ENCODE data around the gene ST6GALNAC2. TPM values are rescaled to one million over a fixed set of nuclear protein-coding genes. Genes with fewer than 3 reads are reported as not detected.

Gene ST6GALNAC2
- total and polyA plus RNA-seq, 10 of the 15 experiments (the other 5 are each of a cell fraction or from before 2014, with no cell fraction given), result 0.08 to 0.41 (median 0.23) TPM; not detected in 6

DNA sequence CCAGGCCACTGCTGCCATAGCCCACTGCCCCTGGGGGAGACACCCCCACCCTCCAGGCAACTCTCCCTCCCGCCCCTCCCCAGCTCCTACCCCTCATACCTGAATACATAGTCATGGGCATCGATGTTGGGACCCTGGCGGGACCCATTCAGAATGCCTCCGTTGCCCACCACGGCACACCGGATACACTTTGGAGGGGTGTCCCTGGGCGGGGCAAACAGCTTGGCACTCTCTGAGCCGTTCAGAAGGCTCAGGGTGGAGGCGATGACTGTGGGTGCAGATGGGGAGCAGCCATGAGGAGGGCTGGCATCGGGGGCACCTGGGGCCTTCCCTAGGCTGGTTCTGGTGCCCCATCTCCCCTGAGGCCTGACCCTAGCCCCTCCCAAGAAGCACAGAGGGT is 12.6 kb downstream of the ST6GALNAC2 start:
- ChIA-PET RAD21 (ENCODE audit: unreplicated experiment) (no interaction called here), POLR2A (no interaction called here), SMC1A (ENCODE audit: uncharacterized antibody, unreplicated experiment) (no interaction called here), CTCF (no interaction called here)
- DNase-seq (ENCODE audit: low read depth, low spot score) (no peak), ATAC-seq (no peak), FAIRE-seq (no peak)
- TF ChIP-seq, protein P1, sequence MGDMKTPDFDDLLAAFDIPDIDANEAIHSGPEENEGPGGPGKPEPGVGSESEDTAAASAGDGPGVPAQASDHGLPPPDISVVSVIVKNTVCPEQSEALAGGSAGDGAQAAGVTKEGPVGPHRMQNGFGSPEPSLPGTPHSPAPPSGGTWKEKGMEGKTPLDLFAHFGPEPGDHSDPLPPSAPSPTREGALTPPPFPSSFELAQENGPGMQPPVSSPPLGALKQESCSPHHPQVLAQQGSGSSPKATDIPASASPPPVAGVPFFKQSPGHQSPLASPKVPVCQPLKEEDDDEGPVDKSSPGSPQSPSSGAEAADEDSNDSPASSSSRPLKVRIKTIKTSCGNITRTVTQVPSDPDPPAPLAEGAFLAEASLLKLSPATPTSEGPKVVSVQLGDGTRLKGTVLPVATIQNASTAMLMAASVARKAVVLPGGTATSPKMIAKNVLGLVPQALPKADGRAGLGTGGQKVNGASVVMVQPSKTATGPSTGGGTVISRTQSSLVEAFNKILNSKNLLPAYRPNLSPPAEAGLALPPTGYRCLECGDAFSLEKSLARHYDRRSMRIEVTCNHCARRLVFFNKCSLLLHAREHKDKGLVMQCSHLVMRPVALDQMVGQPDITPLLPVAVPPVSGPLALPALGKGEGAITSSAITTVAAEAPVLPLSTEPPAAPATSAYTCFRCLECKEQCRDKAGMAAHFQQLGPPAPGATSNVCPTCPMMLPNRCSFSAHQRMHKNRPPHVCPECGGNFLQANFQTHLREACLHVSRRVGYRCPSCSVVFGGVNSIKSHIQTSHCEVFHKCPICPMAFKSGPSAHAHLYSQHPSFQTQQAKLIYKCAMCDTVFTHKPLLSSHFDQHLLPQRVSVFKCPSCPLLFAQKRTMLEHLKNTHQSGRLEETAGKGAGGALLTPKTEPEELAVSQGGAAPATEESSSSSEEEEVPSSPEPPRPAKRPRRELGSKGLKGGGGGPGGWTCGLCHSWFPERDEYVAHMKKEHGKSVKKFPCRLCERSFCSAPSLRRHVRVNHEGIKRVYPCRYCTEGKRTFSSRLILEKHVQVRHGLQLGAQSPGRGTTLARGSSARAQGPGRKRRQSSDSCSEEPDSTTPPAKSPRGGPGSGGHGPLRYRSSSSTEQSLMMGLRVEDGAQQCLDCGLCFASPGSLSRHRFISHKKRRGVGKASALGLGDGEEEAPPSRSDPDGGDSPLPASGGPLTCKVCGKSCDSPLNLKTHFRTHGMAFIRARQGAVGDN (IDR thresholded peaks at IDR 0.05), result no peak
- TF ChIP-seq, protein P2, sequence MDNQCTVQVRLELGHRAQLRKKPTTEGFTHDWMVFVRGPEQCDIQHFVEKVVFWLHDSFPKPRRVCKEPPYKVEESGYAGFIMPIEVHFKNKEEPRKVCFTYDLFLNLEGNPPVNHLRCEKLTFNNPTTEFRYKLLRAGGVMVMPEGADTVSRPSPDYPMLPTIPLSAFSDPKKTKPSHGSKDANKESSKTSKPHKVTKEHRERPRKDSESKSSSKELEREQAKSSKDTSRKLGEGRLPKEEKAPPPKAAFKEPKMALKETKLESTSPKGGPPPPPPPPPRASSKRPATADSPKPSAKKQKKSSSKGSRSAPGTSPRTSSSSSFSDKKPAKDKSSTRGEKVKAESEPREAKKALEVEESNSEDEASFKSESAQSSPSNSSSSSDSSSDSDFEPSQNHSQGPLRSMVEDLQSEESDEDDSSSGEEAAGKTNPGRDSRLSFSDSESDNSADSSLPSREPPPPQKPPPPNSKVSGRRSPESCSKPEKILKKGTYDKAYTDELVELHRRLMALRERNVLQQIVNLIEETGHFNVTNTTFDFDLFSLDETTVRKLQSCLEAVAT (IDR thresholded peaks at IDR 0.05), result no peak
- TF ChIP-seq DPF2 (IDR thresholded peaks at IDR 0.05), result no peak
- TF ChIP-seq ETV6 (conservative IDR thresholded peaks at IDR 0.05 in 1 of 2, IDR thresholded peaks at IDR 0.05 in 1 of 2; ENCODE audit: borderline replicate concordance in 1 of 2, low read depth in 1 of 2), result no peak
- no peak for TF ChIP-seq GABPA (IDR thresholded peaks at IDR 0.05; ENCODE audit: low read depth)
- TF ChIP-seq NBN (IDR thresholded peaks at IDR 0.05), result no peak
- TF ChIP-seq MYB (IDR thresholded peaks at IDR 0.05; ENCODE audit: borderline replicate concordance, low read depth, low read length), result no peak
- TF ChIP-seq RFX5 (IDR thresholded peaks at IDR 0.05; ENCODE audit: low read depth, low read length), result no peak
- TF ChIP-seq, protein P3, sequence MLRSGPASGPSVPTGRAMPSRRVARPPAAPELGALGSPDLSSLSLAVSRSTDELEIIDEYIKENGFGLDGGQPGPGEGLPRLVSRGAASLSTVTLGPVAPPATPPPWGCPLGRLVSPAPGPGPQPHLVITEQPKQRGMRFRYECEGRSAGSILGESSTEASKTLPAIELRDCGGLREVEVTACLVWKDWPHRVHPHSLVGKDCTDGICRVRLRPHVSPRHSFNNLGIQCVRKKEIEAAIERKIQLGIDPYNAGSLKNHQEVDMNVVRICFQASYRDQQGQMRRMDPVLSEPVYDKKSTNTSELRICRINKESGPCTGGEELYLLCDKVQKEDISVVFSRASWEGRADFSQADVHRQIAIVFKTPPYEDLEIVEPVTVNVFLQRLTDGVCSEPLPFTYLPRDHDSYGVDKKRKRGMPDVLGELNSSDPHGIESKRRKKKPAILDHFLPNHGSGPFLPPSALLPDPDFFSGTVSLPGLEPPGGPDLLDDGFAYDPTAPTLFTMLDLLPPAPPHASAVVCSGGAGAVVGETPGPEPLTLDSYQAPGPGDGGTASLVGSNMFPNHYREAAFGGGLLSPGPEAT (IDR thresholded peaks at IDR 0.05; ENCODE audit: low read depth), result no peak
- TF ChIP-seq, protein P4, sequence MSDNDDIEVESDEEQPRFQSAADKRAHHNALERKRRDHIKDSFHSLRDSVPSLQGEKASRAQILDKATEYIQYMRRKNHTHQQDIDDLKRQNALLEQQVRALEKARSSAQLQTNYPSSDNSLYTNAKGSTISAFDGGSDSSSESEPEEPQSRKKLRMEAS (IDR thresholded peaks at IDR 0.05; ENCODE audit: low read depth, low read length), result no peak
- TF ChIP-seq CREB1 (IDR thresholded peaks at IDR 0.05; ENCODE audit: low read depth), result no peak
- TF ChIP-seq FOXM1 (IDR thresholded peaks at IDR 0.05; ENCODE audit: low read depth, low read length), result no peak
- H3K27ac ChIP-seq (ENCODE audit: control insufficient read depth, insufficient read depth), result no peak overlapping the region
- in situ Hi-C loops (cut with MboI), result no loop called here
- H4K20me1 ChIP-seq (ENCODE audit: control insufficient read depth, insufficient read depth), result no peaks in the 10 kb centered on the region
- no peak overlapping the region for H2AFZ ChIP-seq (ENCODE audit: control insufficient read depth, low read depth, low read length)
- 75% methylated on average over 10 of the region's 10 CpGs for WGBS (ENCODE audit: insufficient coverage, insufficient replicate concordance, low lambda C conversion rate, missing lambda C conversion rate)
- no peak overlapping the region for H3K9ac ChIP-seq (ENCODE audit: control insufficient read depth, insufficient read depth, low read length)
- H3K9me3 ChIP-seq (replicated peaks; ENCODE audit: control insufficient read depth, insufficient read depth, low read length), result no peaks in the 10 kb centered on the region
- H3K79me2 ChIP-seq (ENCODE audit: control insufficient read depth, insufficient read depth, low read length), result no peaks in the 10 kb centered on the region
- H3K4me3 ChIP-seq, result no peak overlapping the region
- intact Hi-C loops (cut with micrococcal nuclease; ENCODE audit: unreplicated experiment), result no loop called here
- H3K4me2 ChIP-seq (ENCODE audit: control insufficient read depth, insufficient read depth), result no peak overlapping the region
- H3K27me3 ChIP-seq (replicated peaks in 1 of 2; ENCODE audit: control insufficient read depth in 2 of 2, insufficient read depth in 2 of 2, low read length in 1 of 2), result no peaks in the 10 kb centered on the region
- no peaks in the 10 kb centered on the region for H3K36me3 ChIP-seq (ENCODE audit: control insufficient read depth in 2 of 2, insufficient read depth in 2 of 2, low read length in 1 of 2)
- no TSS peak for BruUV-seq (replicated peaks)
- no peaks in the 10 kb centered on the region for H3K4me1 ChIP-seq (ENCODE audit: control insufficient read depth, insufficient read depth, low read length)

Measured in GM12878 (cell line).